ENCODE results near the gene CLPSL1.

Gene CLPSL1

DNA sequence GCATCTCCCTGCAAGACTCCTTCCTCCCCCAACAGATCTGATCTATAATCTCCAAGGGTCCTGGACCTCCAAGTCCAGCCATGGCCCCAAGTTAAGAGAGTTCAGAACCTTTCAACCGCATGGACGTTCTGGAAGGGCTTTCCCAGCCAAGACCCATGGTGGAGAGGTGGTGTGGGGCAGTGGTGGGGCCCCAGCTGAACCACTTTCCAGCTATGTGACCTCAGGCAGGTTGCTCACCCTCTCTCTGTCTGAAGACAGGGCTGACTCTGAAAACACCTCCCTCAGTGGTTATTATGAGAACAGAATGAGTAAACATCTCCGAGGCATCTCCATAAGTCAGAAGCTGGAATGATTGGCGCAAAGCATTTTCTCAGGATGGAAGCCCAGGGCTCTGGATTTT lies 15.4 kb downstream of the CLPSL1 start:
- ATAC-seq (ENCODE audit: insufficient read depth, low read depth), result no peak
- Histone ChIP-seq H3K4me2 (ENCODE audit: insufficient read depth, low read length) (no peak overlapping the region), H4K20me1 (ENCODE audit: insufficient read depth, low read length) (peaks cover 13% of the 10 kb centered on the region)

DNA sequence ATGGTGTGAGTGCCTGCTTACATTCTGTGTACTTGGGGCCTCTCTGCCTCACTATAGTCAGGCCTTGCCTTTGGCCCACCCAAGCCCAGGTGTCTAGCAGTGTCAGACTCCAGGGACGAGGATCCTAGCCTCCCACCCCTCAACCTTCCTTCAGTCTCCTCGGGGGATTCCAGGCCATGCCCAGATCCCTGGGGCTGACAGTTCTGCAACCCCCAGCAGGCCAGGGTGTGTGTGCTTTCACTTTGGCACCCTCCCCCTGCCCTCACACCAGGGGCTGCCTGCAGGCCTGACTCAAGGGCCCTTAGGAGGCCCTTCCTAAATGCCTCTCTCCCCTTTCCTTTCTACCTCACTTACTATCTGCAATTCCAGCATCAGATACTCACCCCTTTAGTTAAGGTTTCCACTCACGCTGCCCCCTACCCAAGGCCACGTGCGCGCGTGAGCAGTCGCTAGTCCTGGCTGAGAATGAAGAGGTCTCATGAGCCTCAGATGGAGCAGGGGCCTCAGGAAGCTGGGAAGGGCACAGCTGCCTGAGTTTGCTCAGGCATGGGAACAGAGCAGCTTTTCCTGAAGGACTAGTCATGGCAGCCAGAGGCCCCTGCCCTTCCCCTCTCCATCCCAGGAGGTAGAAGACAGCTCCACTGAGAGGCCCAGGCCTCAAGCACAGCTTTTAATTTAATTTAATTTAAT lies 17.2 kb downstream of the CLPSL1 start:
- H3K4me2 ChIP-seq (ENCODE audit: insufficient read depth, low read length), result no peak overlapping the region
- H3K27me3 ChIP-seq (ENCODE audit: insufficient read depth, low read length, poor library complexity), result peaks cover 9% of the 10 kb centered on the region
- no peak overlapping the region for H3K4me3 ChIP-seq (ENCODE audit: low read depth in 1 of 2, low read length in 2 of 2)
- H4K20me1 ChIP-seq (ENCODE audit: insufficient read depth, low read length), result peaks cover 13% of the 10 kb centered on the region
- no peaks in the 10 kb centered on the region for H3K79me2 ChIP-seq (ENCODE audit: insufficient read depth, low read length)
- no peaks in the 10 kb centered on the region for H3K9me3 ChIP-seq (ENCODE audit: insufficient read depth, low read length, severe bottlenecking)
- H3K9ac ChIP-seq (ENCODE audit: low read depth, low read length), result no peak overlapping the region
- H3K27ac ChIP-seq (ENCODE audit: low read length), result no peak overlapping the region
- H2AFZ ChIP-seq (ENCODE audit: low read depth, low read length), result no peak overlapping the region
- no peak for ATAC-seq (ENCODE audit: insufficient read depth, low read depth)
- DNase-seq, result no peak
- H3K4me1 ChIP-seq (ENCODE audit: insufficient read depth, low read length), result no peaks in the 10 kb centered on the region
- H3K36me3 ChIP-seq (ENCODE audit: insufficient read depth, low read length), result no peaks in the 10 kb centered on the region
- TF ChIP-seq, protein P1, sequence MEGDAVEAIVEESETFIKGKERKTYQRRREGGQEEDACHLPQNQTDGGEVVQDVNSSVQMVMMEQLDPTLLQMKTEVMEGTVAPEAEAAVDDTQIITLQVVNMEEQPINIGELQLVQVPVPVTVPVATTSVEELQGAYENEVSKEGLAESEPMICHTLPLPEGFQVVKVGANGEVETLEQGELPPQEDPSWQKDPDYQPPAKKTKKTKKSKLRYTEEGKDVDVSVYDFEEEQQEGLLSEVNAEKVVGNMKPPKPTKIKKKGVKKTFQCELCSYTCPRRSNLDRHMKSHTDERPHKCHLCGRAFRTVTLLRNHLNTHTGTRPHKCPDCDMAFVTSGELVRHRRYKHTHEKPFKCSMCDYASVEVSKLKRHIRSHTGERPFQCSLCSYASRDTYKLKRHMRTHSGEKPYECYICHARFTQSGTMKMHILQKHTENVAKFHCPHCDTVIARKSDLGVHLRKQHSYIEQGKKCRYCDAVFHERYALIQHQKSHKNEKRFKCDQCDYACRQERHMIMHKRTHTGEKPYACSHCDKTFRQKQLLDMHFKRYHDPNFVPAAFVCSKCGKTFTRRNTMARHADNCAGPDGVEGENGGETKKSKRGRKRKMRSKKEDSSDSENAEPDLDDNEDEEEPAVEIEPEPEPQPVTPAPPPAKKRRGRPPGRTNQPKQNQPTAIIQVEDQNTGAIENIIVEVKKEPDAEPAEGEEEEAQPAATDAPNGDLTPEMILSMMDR (IDR thresholded peaks at IDR 0.05; ENCODE audit: borderline replicate concordance, extremely low read depth, low read length, poor library complexity, severe bottlenecking), result no peak
- TF ChIP-seq EZH2 (IDR thresholded peaks at IDR 0.05; ENCODE audit: borderline replicate concordance, low read depth, low read length, severe bottlenecking), result no peak

More for the DNA sequence above, 15.4 kb downstream of the CLPSL1 start:
- Histone ChIP-seq H3K36me3 (ENCODE audit: insufficient read depth, low read length) (no peaks in the 10 kb centered on the region), H3K4me3 (ENCODE audit: low read depth in 1 of 2, low read length in 2 of 2) (no peak overlapping the region), H3K4me1 (ENCODE audit: insufficient read depth, low read length) (no peaks in the 10 kb centered on the region), H2AFZ (ENCODE audit: low read depth, low read length) (no peak overlapping the region), H3K9me3 (ENCODE audit: insufficient read depth, low read length, severe bottlenecking) (no peaks in the 10 kb centered on the region), H3K27ac (ENCODE audit: low read length) (no peak overlapping the region), H3K27me3 (ENCODE audit: insufficient read depth, low read length, poor library complexity) (peaks cover 12% of the 10 kb centered on the region), H3K79me2 (ENCODE audit: insufficient read depth, low read length) (no peaks in the 10 kb centered on the region), H3K9ac (ENCODE audit: low read depth, low read length) (no peak overlapping the region)
- DNase-seq, result no peak
- no peak for TF ChIP-seq EZH2 (IDR thresholded peaks at IDR 0.05; ENCODE audit: borderline replicate concordance, low read depth, low read length, severe bottlenecking)
- TF ChIP-seq, protein P1 (IDR thresholded peaks at IDR 0.05; ENCODE audit: borderline replicate concordance, extremely low read depth, low read length, poor library complexity, severe bottlenecking), result no peak

DNA sequence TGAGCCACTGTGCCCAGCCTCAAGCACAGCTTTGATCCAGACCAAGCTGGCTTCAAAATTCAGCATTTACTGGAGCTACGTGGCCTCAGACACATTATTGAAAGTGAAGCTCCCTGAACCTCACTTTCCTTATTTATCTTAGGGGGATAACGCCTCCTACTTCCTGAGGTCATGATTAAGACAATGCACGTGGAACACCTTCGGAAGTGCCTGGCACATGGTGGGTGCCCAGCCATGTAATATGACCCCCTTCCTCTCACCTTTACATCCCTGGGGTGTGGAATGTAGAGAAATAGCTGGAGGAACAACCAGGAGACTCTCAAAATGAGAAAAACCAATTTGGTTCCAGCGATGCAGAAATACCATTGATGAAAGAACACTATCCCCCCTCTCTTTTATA lies 17.9 kb downstream of the CLPSL1 start:
- no peaks in the 10 kb centered on the region for H3K4me1 ChIP-seq (ENCODE audit: insufficient read depth, low read length)
- H3K36me3 ChIP-seq (ENCODE audit: insufficient read depth, low read length), result no peaks in the 10 kb centered on the region
- no peak overlapping the region for H3K4me3 ChIP-seq (ENCODE audit: low read depth in 1 of 2, low read length in 2 of 2)
- H3K9me3 ChIP-seq (ENCODE audit: insufficient read depth, low read length, severe bottlenecking), result no peaks in the 10 kb centered on the region
- peaks cover 13% of the 10 kb centered on the region for H4K20me1 ChIP-seq (ENCODE audit: insufficient read depth, low read length)
- DNase-seq (no peak), ATAC-seq (ENCODE audit: insufficient read depth, low read depth) (no peak)
- no peaks in the 10 kb centered on the region for H3K79me2 ChIP-seq (ENCODE audit: insufficient read depth, low read length)
- H3K27me3 ChIP-seq (ENCODE audit: insufficient read depth, low read length, poor library complexity), result peaks cover 4% of the 10 kb centered on the region
- no peak overlapping the region for H3K27ac ChIP-seq (ENCODE audit: low read length)
- H2AFZ ChIP-seq (ENCODE audit: low read depth, low read length), result no peak overlapping the region
- TF ChIP-seq, protein P1 (IDR thresholded peaks at IDR 0.05; ENCODE audit: borderline replicate concordance, extremely low read depth, low read length, poor library complexity, severe bottlenecking), result no peak
- TF ChIP-seq EZH2 (IDR thresholded peaks at IDR 0.05; ENCODE audit: borderline replicate concordance, low read depth, low read length, severe bottlenecking), result no peak
- no peak overlapping the region for H3K9ac ChIP-seq (ENCODE audit: low read depth, low read length)
- no peak overlapping the region for H3K4me2 ChIP-seq (ENCODE audit: insufficient read depth, low read length)
